Stomach (tissue), 9 donors: ENCODE data around the gene CARD10. TPM values are rescaled to one million over a fixed set of nuclear protein-coding genes. Genes with fewer than 3 reads are reported as not detected.

Experiments
- DNase-seq, 2 donors: peaks; one replicate each; pipeline versions ENCODE4 v3.0.0 to v3.0.0-alpha.2; 2013 to 2019
- H3K27ac ChIP-seq, 5 donors: fragments of 200-600 bp in 4 of 5; sonication (generic) in 4 of 5; one replicate each; pipeline ENCODE4 v1.5.1; 2013 to 2019; ENCODE audit warnings: mild to moderate bottlenecking in 1 of 5, moderate library complexity in 1 of 5
- H3K27me3 ChIP-seq, 3 donors: fragments of 200-600 bp; sonication (generic); one replicate each; pipeline ENCODE4 v1.5.1; 2017 to 2019; ENCODE audit warnings: mixed run types in 1 of 3
- H3K36me3 ChIP-seq, 4 donors: fragments of 200-600 bp; sonication (generic); 1 replicate in 3 of 4; 2 replicates in 1 of 4; pipeline ENCODE4 v1.5.1; 2016 to 2019
- H3K4me1 ChIP-seq, 4 donors: fragments of 200-600 bp; sonication (generic); one replicate each; pipeline ENCODE4 v1.5.1; 2016 to 2019
- H3K4me3 ChIP-seq, 4 donors: fragments of 200-600 bp; sonication (generic) in 3 of 4; one replicate each; pipeline ENCODE4 v1.5.1; 2016 to 2019; ENCODE audit warnings: mild to moderate bottlenecking in 1 of 4
- H3K9me3 ChIP-seq, 4 donors: fragments of 200-600 bp; sonication (generic); one replicate each; pipeline ENCODE4 v1.5.1; 2016 to 2019
- CTCF ChIP-seq, 7 experiments: fragments of 450-650 bp in 4 of 7; fragments of 200-600 bp in 3 of 7; sonication (generic) in 3 of 7; IDR thresholded peaks; one replicate each; pipeline ENCODE4 v1.5.1; 2016 to 2019; ENCODE audit warnings: antibody characterized with exemption in 7 of 7, control low read depth in 2 of 7, mild to moderate bottlenecking in 1 of 7
- EP300 ChIP-seq: sonication (generic); formaldehyde crosslinking; IDR thresholded peaks from one replicate; pipeline ENCODE4 v1.6.1; 2017; ENCODE audit warnings: antibody characterized with exemption
- POLR2A ChIP-seq, 4 donors: fragments of 450-650 bp; IDR thresholded peaks; one replicate each; pipeline ENCODE4 v1.6.1; 2016; ENCODE audit warnings: antibody characterized with exemption in 4 of 4, control low read depth in 2 of 4, mild to moderate bottlenecking in 1 of 4, moderate library complexity in 1 of 4
- POLR2AphosphoS5 ChIP-seq, 3 donors: sonication (generic); formaldehyde crosslinking; IDR thresholded peaks; one replicate each; pipeline ENCODE4 v1.6.1; 2016; ENCODE audit warnings: antibody characterized with exemption in 3 of 3
- WGBS, 5 donors: extraction: QIAGEN DNeasy Blood & Tissue Kit in 3 of 5; methylation state at CpG; one replicate each; pipeline versions ENCODE4 v1.1.5 to v1.1.7; 2013 to 2018; 5-methylcytosine and 5-hydroxymethylcytosine counted together
- intact Hi-C: fragments of 100-400 bp; cut with DNase I; formaldehyde crosslinking; loops from one replicate; pipeline ENCODE4 v1.15.1; 2023; ENCODE audit warnings: low total_unique reads
- polyA plus RNA-seq, 3 donors: library from polyadenylated mRNA; stranded (reverse); fragments of 200-250 nt; gene quantifications; one replicate each; pipeline ENCODE4 v1.2.3, GENCODE V29; 2013
- total RNA-seq, 5 donors: library from RNA; depleted of rRNA; stranded (reverse); fragments of >200 nt; gene quantifications; one replicate each; pipeline versions ENCODE4 v1.1.0 to v1.2.3, GENCODE V29; 2014 to 2016
- donor health status: healthy with polysubstance abuse.
- donor health status: Bipolar disorder and iron deficiency.
- donor health status: healthy.

The CARD10 gene
- total and polyA plus RNA-seq, 8 donors: 5.5 to 120 (median 15.7) TPM

- Histone ChIP-seq H3K27ac (peak overlapping the region in 1 of 5 donors; percentile 88), H3K9me3 (no peaks in the 10 kb centered on the region), H3K36me3 (peaks cover 5 to 27% (median 24%) of the 10 kb centered on the region in 4 donors), H3K27me3 (peaks cover 0 to 10% (median 0%) of the 10 kb centered on the region in 3 donors), H3K4me3 (no peak overlapping the region), H3K4me1 (peaks cover 41 to 65% (median 61%) of the 10 kb centered on the region in 4 donors)
- no peak for TF ChIP-seq CTCF (IDR thresholded peaks at IDR 0.05)
- TF ChIP-seq POLR2A (IDR thresholded peaks at IDR 0.05): no peak
- TF ChIP-seq EP300: no peak
- TF ChIP-seq POLR2AphosphoS5 (IDR thresholded peaks at IDR 0.05): no peak
- WGBS, 5 donors: 88 to 94% (median 90%) methylated on average over 14 of the region's 14 CpGs
- DNase-seq: no peak
- intact Hi-C loops: no loop called here
Measured at GRCh38 chr22:37505989-37506388, 13.2 kb downstream of the CARD10 start.

- no peaks in the 10 kb centered on the region for H3K9me3 ChIP-seq
- H3K36me3 ChIP-seq: peaks cover 5 to 27% (median 24%) of the 10 kb centered on the region in 4 donors
- no peak for TF ChIP-seq POLR2AphosphoS5 (IDR thresholded peaks at IDR 0.05)
- TF ChIP-seq POLR2A (IDR thresholded peaks at IDR 0.05): no peak
- no peak for TF ChIP-seq EP300
- no peak for TF ChIP-seq CTCF (IDR thresholded peaks at IDR 0.05)
- intact Hi-C loops: no loop called here
- H3K27ac ChIP-seq: peak overlapping the region in 2 of 5 donors; percentile 85 to 88
- no peak overlapping the region for H3K4me3 ChIP-seq
- WGBS, 5 donors: 90 to 96% (median 92%) methylated on average over 4 of the region's 4 CpGs
- peaks cover 0 to 15% (median 0%) of the 10 kb centered on the region in 3 donors for H3K27me3 ChIP-seq
- DNase-seq: no peak
- H3K4me1 ChIP-seq: peaks cover 45 to 69% (median 65%) of the 10 kb centered on the region in 4 donors
Measured at GRCh38 chr22:37505565-37505964, 13.7 kb downstream of the CARD10 start.

GRCh38 chr22:37504964-37505363 lies 14.3 kb downstream of the CARD10 start:
- H3K4me1 ChIP-seq: peaks cover 48 to 69% (median 66%) of the 10 kb centered on the region in 4 donors
- peaks cover 5 to 27% (median 24%) of the 10 kb centered on the region in 4 donors for H3K36me3 ChIP-seq
- no peaks in the 10 kb centered on the region for H3K9me3 ChIP-seq
- TF ChIP-seq POLR2A (IDR thresholded peaks at IDR 0.05) (no peak), EP300 (no peak), CTCF (IDR thresholded peaks at IDR 0.05) (no peak), POLR2AphosphoS5 (IDR thresholded peaks at IDR 0.05) (no peak)
- 94 to 99% (median 97%) methylated on average over 4 of the region's 4 CpGs for WGBS, 5 donors
- peak overlapping the region in 4 of 5 donors; percentile 85 to 95 (median 88) for H3K27ac ChIP-seq
- H3K27me3 ChIP-seq: peaks cover 0 to 21% (median 0%) of the 10 kb centered on the region in 3 donors
- no peak overlapping the region for H3K4me3 ChIP-seq
- DNase-seq: no peak
- intact Hi-C loops: no loop called here

- DNase-seq: peak; percentile 52 to 56
- peaks cover 5 to 27% (median 24%) of the 10 kb centered on the region in 4 donors for H3K36me3 ChIP-seq
- H3K9me3 ChIP-seq: no peaks in the 10 kb centered on the region
- TF ChIP-seq POLR2A (IDR thresholded peaks at IDR 0.05) (no peak), POLR2AphosphoS5 (IDR thresholded peaks at IDR 0.05) (peak in 2 of 3 donors; percentile 29 to 56)
- H3K4me3 ChIP-seq: no peak overlapping the region
- WGBS, 5 donors: 47 to 83% (median 53%) methylated on average over 6 to 11 of the region's 11 CpGs
- peak overlapping the region; percentile 85 to 95 (median 88) for H3K27ac ChIP-seq
- H3K4me1 ChIP-seq: peaks cover 56 to 69% (median 66%) of the 10 kb centered on the region in 4 donors
- intact Hi-C loops: no loop called here
- peaks cover 0 to 32% (median 0%) of the 10 kb centered on the region in 3 donors for H3K27me3 ChIP-seq
Measured at GRCh38 chr22:37503850-37504249, 15.4 kb downstream of the CARD10 start.

GRCh38 chr22:37503183-37503683 lies 16.0 kb downstream of the CARD10 start:
- peak overlapping the region; percentile 85 to 95 (median 88) for H3K27ac ChIP-seq

More at GRCh38 chr22:37503183-37503683, 16.0 kb downstream of the CARD10 start:
- 70 to 88% (median 78%) methylated on average over 2 to 3 of the region's 3 CpGs for WGBS, 5 donors
- H3K4me1 ChIP-seq: peaks cover 62 to 69% (median 66%) of the 10 kb centered on the region in 4 donors
- intact Hi-C loops: no loop called here
- H3K9me3 ChIP-seq: no peaks in the 10 kb centered on the region
- no peak overlapping the region for H3K4me3 ChIP-seq
- H3K27me3 ChIP-seq: peaks cover 0 to 32% (median 0%) of the 10 kb centered on the region in 3 donors
- DNase-seq: no peak
- peaks cover 5 to 27% (median 23%) of the 10 kb centered on the region in 4 donors for H3K36me3 ChIP-seq
- TF ChIP-seq POLR2AphosphoS5 (IDR thresholded peaks at IDR 0.05): no peak
- no peak for TF ChIP-seq CTCF (IDR thresholded peaks at IDR 0.05)
- TF ChIP-seq EP300: no peak
- TF ChIP-seq POLR2A (IDR thresholded peaks at IDR 0.05): no peak
